CD14-positive monocyte (primary cell): ENCODE results near the gene CMSS1. TPM values are rescaled to one million over a fixed set of nuclear protein-coding genes. Genes with fewer than 3 reads are reported as not detected.

ENCODE experiments used
- DNase-seq, 3 donors: peaks; one replicate each; pipeline ENCODE4 v3.0.0-alpha.2; 2011 to 2022
- H2AFZ ChIP-seq: 2 replicates; pipeline ENCODE4 v1.6.0; 2012; ENCODE audit warnings: mild to moderate bottlenecking, low read depth, low read length, inconsistent platforms; ENCODE audit not compliant: insufficient read depth, poor library complexity, severe bottlenecking
- H3K27ac ChIP-seq, 2 donors: 1 replicate in 1 of 2; 2 replicates in 1 of 2; pipeline ENCODE4 v1.5.1; 2012 to 2013; ENCODE audit warnings: low read length in 2 of 2, control low read depth in 1 of 2, inconsistent platforms in 1 of 2, low read depth in 1 of 2, mild to moderate bottlenecking in 1 of 2
- H3K27me3 ChIP-seq, 2 donors: one replicate each; pipeline versions ENCODE4 v1.6.0 to v1.6.1; 2011 to 2013; ENCODE audit warnings: low read length in 2 of 2; ENCODE audit not compliant: control insufficient read depth in 2 of 2, insufficient read depth in 2 of 2
- H3K36me3 ChIP-seq, 2 donors: replicated peaks in 1 of 2; 1 replicate in 1 of 2; 2 replicates in 1 of 2; pipeline versions ENCODE4 v1.5.1 to v1.6.1; 2012 to 2013; ENCODE audit warnings: low read length in 2 of 2, control low read depth in 1 of 2, inconsistent platforms in 1 of 2, mild to moderate bottlenecking in 1 of 2; ENCODE audit not compliant: insufficient read depth in 2 of 2, control insufficient read depth in 1 of 2
- H3K4me1 ChIP-seq, 2 donors: 1 replicate in 1 of 2; 2 replicates in 1 of 2; pipeline versions ENCODE4 v1.5.1 to v1.6.1; 2012 to 2013; ENCODE audit warnings: low read length in 2 of 2, control low read depth in 1 of 2, inconsistent platforms in 1 of 2, mild to moderate bottlenecking in 1 of 2, moderate library complexity in 1 of 2; ENCODE audit not compliant: insufficient read depth in 2 of 2, control insufficient read depth in 1 of 2
- H3K4me2 ChIP-seq: replicated peaks from 2 replicates; pipeline ENCODE3; 2012; ENCODE audit warnings: low read length, moderate library complexity, mild to moderate bottlenecking; ENCODE audit not compliant: poor library complexity, severe bottlenecking; ENCODE audit errors: extremely low read depth
- H3K4me3 ChIP-seq, 3 experiments: fragments of 200-600 bp in 1 of 3; sonication (generic) in 1 of 3; replicated peaks in 1 of 3; 1 replicate in 2 of 3; 2 replicates in 1 of 3; pipeline ENCODE4 v1.5.1; 2011 to 2013; ENCODE audit warnings: low read length in 3 of 3, mild to moderate bottlenecking in 3 of 3, control low read depth in 2 of 3, low read depth in 2 of 3, inconsistent platforms in 1 of 3, moderate library complexity in 1 of 3
- H3K79me2 ChIP-seq: 2 replicates; pipeline ENCODE4 v1.6.0; 2012; ENCODE audit warnings: mild to moderate bottlenecking, control low read depth, inconsistent platforms, low read length, moderate library complexity; ENCODE audit not compliant: insufficient read depth
- H3K9ac ChIP-seq: 2 replicates; pipeline ENCODE4 v1.6.0; 2017; ENCODE audit warnings: low read length, mild to moderate bottlenecking; ENCODE audit not compliant: insufficient read depth, poor library complexity, severe bottlenecking
- H3K9me3 ChIP-seq, 2 donors: replicated peaks in 1 of 2; 1 replicate in 1 of 2; 2 replicates in 1 of 2; pipeline versions ENCODE4 v1.5.1 to v1.6.1; 2012 to 2013; ENCODE audit warnings: low read length in 2 of 2, control low read depth in 1 of 2; ENCODE audit not compliant: control insufficient read depth in 1 of 2, insufficient read depth in 1 of 2
- H4K20me1 ChIP-seq: 2 replicates; pipeline ENCODE4 v1.6.0; 2012; ENCODE audit warnings: mild to moderate bottlenecking, low read length, control low read depth, moderate library complexity; ENCODE audit not compliant: insufficient read depth
- H3K27ac Mint-ChIP-seq, 7 donors: one replicate each; pipeline ENCODE4 v1.8.0; 2020; ENCODE audit warnings: mild to moderate bottlenecking in 7 of 7, mixed read lengths in 7 of 7, moderate library complexity in 6 of 7, inconsistent platforms in 2 of 7
- H3K27me3 Mint-ChIP-seq, 3 donors: one replicate each; pipeline ENCODE4 v1.8.0; 2021 to 2022; ENCODE audit warnings: low read depth in 3 of 3, mild to moderate bottlenecking in 3 of 3, mixed read lengths in 3 of 3, moderate library complexity in 3 of 3, inconsistent platforms in 1 of 3
- H3K36me3 Mint-ChIP-seq, 2 donors: one replicate each; pipeline ENCODE4 v1.8.0; 2020; ENCODE audit warnings: mixed read lengths in 2 of 2, inconsistent platforms in 1 of 2, mild to moderate bottlenecking in 1 of 2
- H3K4me1 Mint-ChIP-seq: one replicate; pipeline ENCODE4 v1.8.0; 2020; ENCODE audit warnings: mild to moderate bottlenecking, mixed read lengths
- H3K4me3 Mint-ChIP-seq, 2 donors: one replicate each; pipeline ENCODE4 v1.8.0; 2020; ENCODE audit warnings: mild to moderate bottlenecking in 2 of 2, mixed read lengths in 2 of 2, moderate library complexity in 1 of 2
- H3K9me3 Mint-ChIP-seq, 7 donors: one replicate each; pipeline ENCODE4 v1.8.0; 2020 to 2022; ENCODE audit warnings: mixed read lengths in 7 of 7, mild to moderate bottlenecking in 6 of 7, moderate library complexity in 6 of 7, inconsistent platforms in 2 of 7
- WGBS: methylation state at CpG from one replicate; pipeline ENCODE4 v1.1.5; 2013; ENCODE audit warnings: missing lambda C conversion rate; ENCODE audit not compliant: insufficient coverage; 5-methylcytosine and 5-hydroxymethylcytosine counted together
- intact Hi-C, 2 donors: fragments of 100-400 bp; cut with micrococcal nuclease; formaldehyde crosslinking; loops; one replicate each; pipeline versions ENCODE4 v1.15.0 to v1.15.1; 2023
- polyA plus RNA-seq, 3 donors: library from polyadenylated mRNA; depleted of rRNA in 1 of 3; unstranded in 2 of 3; stranded (reverse) in 1 of 3; fragments of 300-500 nt in 2 of 3; fragments of >200 nt in 1 of 3; fragmentation: Illumina TruSeq in 2 of 3; gene quantifications; 1 replicate in 2 of 3; 2 replicates in 1 of 3; pipeline ENCODE4 v1.2.3, GENCODE V29; 2012 to 2021
- TF ChIP-seq, protein P1 (sequence below): fragments of 200-600 bp; IDR thresholded peaks from one replicate; pipeline ENCODE4 v1.8.0; 2022; ENCODE audit warnings: antibody characterized with exemption, mild to moderate bottlenecking

CMSS1 gene
- polyA plus RNA-seq, 3 donors, result 1.1 to 3.6 (median 2.2) TPM

DNA sequence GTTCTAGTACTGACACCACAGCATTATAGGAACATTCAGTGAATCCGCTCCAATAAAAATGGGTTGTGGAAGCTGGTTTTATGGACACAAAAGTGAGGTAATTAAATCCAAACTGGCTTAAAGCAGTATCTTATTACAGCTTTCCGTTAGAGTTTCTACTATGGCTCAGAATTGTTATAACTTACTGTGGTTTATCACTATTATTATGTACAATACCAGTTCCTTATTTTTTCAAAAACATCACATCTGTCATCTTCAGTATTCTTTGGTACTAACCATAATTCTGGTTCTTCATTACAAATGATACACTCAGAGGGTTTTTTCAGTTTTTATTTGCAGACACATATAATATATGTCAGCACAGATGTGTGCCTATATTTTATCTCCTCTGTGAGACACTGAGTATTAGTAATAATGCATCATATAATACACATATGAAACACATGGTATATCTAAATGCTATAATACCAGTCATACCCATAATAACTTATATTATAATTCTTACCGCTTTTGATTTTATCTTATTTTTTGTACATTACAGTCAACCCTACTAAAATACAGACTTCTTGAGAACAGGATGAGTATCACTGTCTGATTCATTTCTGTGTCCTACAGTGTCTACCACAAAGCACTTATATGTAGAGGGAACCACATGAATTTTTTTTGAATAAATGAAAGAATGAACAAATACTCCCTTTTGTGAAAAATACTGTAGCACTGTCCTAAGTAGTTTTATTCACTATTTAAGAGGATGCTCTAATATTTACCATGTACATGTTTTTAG is 39.0 kb downstream of the CMSS1 start:
- Mint-ChIP-seq H3K27me3 (peaks cover 0 to 2% (median 0%) of the 10 kb centered on the region in 3 donors), H3K36me3 (no peaks in the 10 kb centered on the region), H3K9me3 (peaks cover 0 to 2% (median 0%) of the 10 kb centered on the region in 7 donors), H3K4me3 (no peak overlapping the region), H3K4me1 (no peaks in the 10 kb centered on the region), H3K27ac (no peak overlapping the region)
- TF ChIP-seq, protein P1, sequence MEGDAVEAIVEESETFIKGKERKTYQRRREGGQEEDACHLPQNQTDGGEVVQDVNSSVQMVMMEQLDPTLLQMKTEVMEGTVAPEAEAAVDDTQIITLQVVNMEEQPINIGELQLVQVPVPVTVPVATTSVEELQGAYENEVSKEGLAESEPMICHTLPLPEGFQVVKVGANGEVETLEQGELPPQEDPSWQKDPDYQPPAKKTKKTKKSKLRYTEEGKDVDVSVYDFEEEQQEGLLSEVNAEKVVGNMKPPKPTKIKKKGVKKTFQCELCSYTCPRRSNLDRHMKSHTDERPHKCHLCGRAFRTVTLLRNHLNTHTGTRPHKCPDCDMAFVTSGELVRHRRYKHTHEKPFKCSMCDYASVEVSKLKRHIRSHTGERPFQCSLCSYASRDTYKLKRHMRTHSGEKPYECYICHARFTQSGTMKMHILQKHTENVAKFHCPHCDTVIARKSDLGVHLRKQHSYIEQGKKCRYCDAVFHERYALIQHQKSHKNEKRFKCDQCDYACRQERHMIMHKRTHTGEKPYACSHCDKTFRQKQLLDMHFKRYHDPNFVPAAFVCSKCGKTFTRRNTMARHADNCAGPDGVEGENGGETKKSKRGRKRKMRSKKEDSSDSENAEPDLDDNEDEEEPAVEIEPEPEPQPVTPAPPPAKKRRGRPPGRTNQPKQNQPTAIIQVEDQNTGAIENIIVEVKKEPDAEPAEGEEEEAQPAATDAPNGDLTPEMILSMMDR, result no peak
- no peak overlapping the region for H3K9ac ChIP-seq
- no peak overlapping the region for H3K4me3 ChIP-seq
- H4K20me1 ChIP-seq, result no peaks in the 10 kb centered on the region
- H3K4me2 ChIP-seq, result no peak overlapping the region
- H3K36me3 ChIP-seq, result no peaks in the 10 kb centered on the region
- no peaks in the 10 kb centered on the region for H3K9me3 ChIP-seq
- no peaks in the 10 kb centered on the region for H3K27me3 ChIP-seq
- no peak for DNase-seq
- H3K27ac ChIP-seq, result no peak overlapping the region
- H2AFZ ChIP-seq, result no peak overlapping the region
- no peaks in the 10 kb centered on the region for H3K4me1 ChIP-seq
- intact Hi-C loops, result no loop called here
- no CpG with 5 or more reads among the region's 3 CpGs for WGBS
- no peaks in the 10 kb centered on the region for H3K79me2 ChIP-seq

DNA sequence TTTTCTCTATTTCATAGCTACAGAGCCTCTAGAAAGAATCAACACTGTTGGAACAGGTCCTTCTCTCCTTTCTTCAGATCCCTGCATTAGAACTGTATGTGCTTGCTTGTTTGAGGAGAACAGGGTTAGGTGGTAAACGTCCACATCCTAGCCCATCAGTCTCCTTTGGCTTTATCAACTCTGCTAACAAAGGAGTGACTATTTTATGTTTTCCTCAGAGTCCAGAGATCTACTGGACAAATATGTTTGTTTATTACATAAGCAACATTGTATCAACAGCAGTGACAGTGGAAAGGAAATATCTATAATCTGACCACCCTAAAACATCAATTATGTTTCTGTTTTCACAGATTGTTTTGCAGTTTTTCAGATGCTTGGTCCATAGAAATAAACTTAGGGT is 39.6 kb downstream of the CMSS1 start:
- Histone ChIP-seq H3K4me3 (no peak overlapping the region), H3K36me3 (no peaks in the 10 kb centered on the region), H2AFZ (no peak overlapping the region), H3K4me2 (no peak overlapping the region), H3K9me3 (no peaks in the 10 kb centered on the region), H4K20me1 (no peaks in the 10 kb centered on the region), H3K79me2 (no peaks in the 10 kb centered on the region), H3K27me3 (no peaks in the 10 kb centered on the region), H3K9ac (no peak overlapping the region), H3K27ac (no peak overlapping the region), H3K4me1 (no peaks in the 10 kb centered on the region)
- H3K27ac Mint-ChIP-seq, result no peak overlapping the region
- H3K27me3 Mint-ChIP-seq, result peaks cover 0 to 2% (median 0%) of the 10 kb centered on the region in 3 donors
- no peaks in the 10 kb centered on the region for H3K4me1 Mint-ChIP-seq
- intact Hi-C loops, result no loop called here
- no peak overlapping the region for H3K4me3 Mint-ChIP-seq
- H3K36me3 Mint-ChIP-seq, result no peaks in the 10 kb centered on the region
- no peak for DNase-seq
- TF ChIP-seq, protein P1, result no peak
- no CpG with 5 or more reads among the region's 1 CpG for WGBS
- peaks cover 0 to 2% (median 0%) of the 10 kb centered on the region in 7 donors for H3K9me3 Mint-ChIP-seq
